CD4-positive, alpha-beta T cell (primary cell): ENCODE results near the gene ETNK2. TPM values are rescaled to one million over a fixed set of nuclear protein-coding genes. Genes with fewer than 3 reads are reported as not detected.

ENCODE experiments used
- ATAC-seq: fragments of 200-7000 bp; cut with Tn5 transposase; one replicate; pipeline ENCODE4 v1.10.0; 2022; ENCODE audit warnings: mild to moderate bottlenecking; ENCODE audit not compliant: poor library complexity
- CTCF ChIA-PET: fragments of 350-600 bp; sonication (Branson Sonifier 250); formaldehyde crosslinking; loops from one replicate; lab custom pipeline; 2021; ENCODE audit warnings: antibody characterized with exemption, inconsistent platforms; lab: Charles Lee
- POLR2A ChIA-PET: fragments of 350-600 bp; sonication (Branson Sonifier 250); formaldehyde crosslinking; loops from one replicate; lab custom pipeline; 2021; ENCODE audit warnings: antibody characterized with exemption, inconsistent platforms; lab: Charles Lee
- DNase-seq, 14 experiments: peaks; one replicate each; pipeline ENCODE4 v3.0.0-alpha.2; 2013 to 2020; ENCODE audit warnings: mixed read lengths in 2 of 14
- H3K27ac ChIP-seq, 2 donors: one replicate each; pipeline versions ENCODE4 v1.5.1 to v1.7.0; 2013; ENCODE audit warnings: low read length in 2 of 2, low read depth in 1 of 2, mild to moderate bottlenecking in 1 of 2
- H3K27me3 ChIP-seq, 2 experiments: 1 replicate in 1 of 2; 2 replicates in 1 of 2; pipeline versions ENCODE4 v1.6.1 to v1.7.0; 2013; ENCODE audit warnings: low read length in 2 of 2, control low read depth in 1 of 2, mild to moderate bottlenecking in 1 of 2, moderate library complexity in 1 of 2; ENCODE audit not compliant: insufficient read depth in 2 of 2, control insufficient read depth in 1 of 2
- H3K36me3 ChIP-seq: one replicate; pipeline ENCODE4 v1.6.1; 2013; ENCODE audit warnings: low read length, control low read depth; ENCODE audit not compliant: insufficient read depth
- H3K4me1 ChIP-seq: one replicate; pipeline ENCODE4 v1.6.1; 2013; ENCODE audit warnings: low read length, control low read depth; ENCODE audit not compliant: insufficient read depth
- H3K4me3 ChIP-seq: one replicate; pipeline ENCODE4 v1.5.1; 2013; ENCODE audit warnings: mild to moderate bottlenecking, low read length, moderate library complexity
- H3K9me3 ChIP-seq, 2 experiments: 1 replicate in 1 of 2; 2 replicates in 1 of 2; pipeline versions ENCODE4 v1.6.1 to v1.7.0; 2013; ENCODE audit warnings: low read length in 2 of 2, mild to moderate bottlenecking in 2 of 2, control low read depth in 1 of 2, moderate library complexity in 1 of 2; ENCODE audit not compliant: control insufficient read depth in 1 of 2, insufficient read depth in 1 of 2
- H3K27ac Mint-ChIP-seq: one replicate; pipeline ENCODE4 v1.8.0; 2020; ENCODE audit warnings: mixed read lengths
- H3K27me3 Mint-ChIP-seq: one replicate; pipeline ENCODE4 v1.8.0; 2021; ENCODE audit warnings: mixed read lengths
- H3K36me3 Mint-ChIP-seq: one replicate; pipeline ENCODE4 v1.8.0; 2021; ENCODE audit warnings: low read depth, mixed read lengths
- H3K4me1 Mint-ChIP-seq: one replicate; pipeline ENCODE4 v1.8.0; 2021; ENCODE audit warnings: low read depth, mixed read lengths
- H3K4me3 Mint-ChIP-seq: one replicate; pipeline ENCODE4 v1.8.0; 2020; ENCODE audit warnings: mild to moderate bottlenecking, mixed read lengths
- H3K9me3 Mint-ChIP-seq: one replicate; pipeline ENCODE4 v1.8.0; 2020; ENCODE audit warnings: mixed read lengths
- CTCF ChIP-seq: fragments of 200-600 bp; IDR thresholded peaks from one replicate; pipeline ENCODE4 v1.8.0; 2022; ENCODE audit warnings: antibody characterized with exemption, mild to moderate bottlenecking
- intact Hi-C, 2 experiments: fragments of 100-400 bp; cut with DNase I in 1 of 2; cut with micrococcal nuclease in 1 of 2; formaldehyde crosslinking; loops; one replicate each; pipeline versions ENCODE4 v1.15.1 to v1.9.0; 2023 to 2025; cut with DNase I, micrococcal nuclease
- total RNA-seq, 174 experiments: library from RNA in 2 of 174; stranded (reverse) in 2 of 174; gene quantifications; one replicate each; pipeline ENCODE4 v1.2.3 and lab custom pipeline; 2021 to 2026

ETNK2 gene
- total RNA-seq, 2 experiments from 2014 or later = 11.7 to 12.9 TPM

GRCh38 chr1:204167730-204168129 lies 15.9 kb upstream of the ETNK2 start:
- no peak overlapping the region for H3K27ac ChIP-seq
- no peaks in the 10 kb centered on the region for H3K4me1 ChIP-seq
- ATAC-seq (no peak), DNase-seq (no peak)
- H3K36me3 ChIP-seq = no peaks in the 10 kb centered on the region
- CTCF ChIA-PET = no interaction called here
- Mint-ChIP-seq H3K27ac (no peak overlapping the region), H3K27me3 (no peaks in the 10 kb centered on the region), H3K4me1 (no peaks in the 10 kb centered on the region), H3K4me3 (no peak overlapping the region), H3K36me3 (peaks cover 12% of the 10 kb centered on the region), H3K9me3 (peaks cover 18% of the 10 kb centered on the region)
- TF ChIP-seq CTCF = no peak
- POLR2A ChIA-PET = interaction anchor here (1.0 kb wide), 1 partner anchor 293 kb away, joined by 3 read pairs; no protein-coding TSS in a partner anchor
- H3K27me3 ChIP-seq = no peaks in the 10 kb centered on the region
- H3K9me3 ChIP-seq = peaks cover 33 to 37% of the 10 kb centered on the region in 2 experiments
- intact Hi-C loops = no loop called here
- no peak overlapping the region for H3K4me3 ChIP-seq

GRCh38 chr1:204166219-204166618 lies 14.4 kb upstream of the ETNK2 start, which contains the start of gene REN:
Gene REN (minus strand): TSS chr1:204166337. CDS start chr1:204166293, 44 bp downstream.
- peaks cover 12% of the 10 kb centered on the region for H3K36me3 Mint-ChIP-seq
- no peak for ATAC-seq
- no peak within 1 kb of the TSS for H3K4me3 ChIP-seq
- H3K27me3 ChIP-seq = no peaks in the 10 kb centered on the region
- intact Hi-C loops = no loop called here
- H3K4me3 Mint-ChIP-seq = no peak within 1 kb of the TSS
- POLR2A ChIA-PET = no interaction called here
- DNase-seq = no peak
- no peak for TF ChIP-seq CTCF
- H3K9me3 Mint-ChIP-seq = peaks cover 18% of the 10 kb centered on the region
- CTCF ChIA-PET = no interaction called here
- H3K36me3 ChIP-seq = no peaks in the 10 kb centered on the region
- no peak within 1 kb of the TSS for H3K27ac Mint-ChIP-seq
- H3K27ac ChIP-seq = no peak within 1 kb of the TSS
- peaks cover 27 to 30% of the 10 kb centered on the region in 2 experiments for H3K9me3 ChIP-seq
- no peaks in the 10 kb centered on the region for H3K4me1 ChIP-seq
- peaks cover 6% of the 10 kb centered on the region for H3K27me3 Mint-ChIP-seq
- H3K4me1 Mint-ChIP-seq = no peaks in the 10 kb centered on the region

- Histone ChIP-seq H3K4me1 (no peaks in the 10 kb centered on the region), H3K27me3 (no peaks in the 10 kb centered on the region), H3K27ac (no peak overlapping the region), H3K4me3 (no peak overlapping the region), H3K36me3 (no peaks in the 10 kb centered on the region), H3K9me3 (peaks cover 0 to 10% of the 10 kb centered on the region in 2 experiments)
- CTCF ChIA-PET = interaction anchor here (0.5 to 1.9 kb wide), 9 partner anchors 8 to 236 kb away, joined by 3 to 14 read pairs (median 6); partner anchors contain the start of gene ETNK2
- no peaks in the 10 kb centered on the region for H3K4me1 Mint-ChIP-seq
- no peak overlapping the region for H3K4me3 Mint-ChIP-seq
- intact Hi-C loops = loop anchor here (1.0 to 5.0 kb wide), 5 partner anchors 45 to 341 kb away; no protein-coding TSS in a partner anchor
- POLR2A ChIA-PET = interaction anchor here (1.2 to 1.8 kb wide), 2 partner anchors 10 to 200 kb away, joined by 3 to 7 read pairs; no protein-coding TSS in a partner anchor
- H3K36me3 Mint-ChIP-seq = no peaks in the 10 kb centered on the region
- ATAC-seq = peak; percentile 98
- H3K9me3 Mint-ChIP-seq = peaks cover 3% of the 10 kb centered on the region
- DNase-seq = peak; percentile 60 to 86 (median 72)
- peak; percentile 99 for TF ChIP-seq CTCF
- H3K27me3 Mint-ChIP-seq = peaks cover 17% of the 10 kb centered on the region
- no peak overlapping the region for H3K27ac Mint-ChIP-seq
These were observed 10.7 kb upstream of the ETNK2 start for GRCh38 chr1:204162494-204163074.
